ENCODE measurements around the gene SEPTIN1.
"Not testable (repeated sequence)": the region's sequence is repeated elsewhere in the genome, so short reads cannot be mapped to it uniquely, and the experiment has no call there.

Gene SEPTIN1

DNA sequence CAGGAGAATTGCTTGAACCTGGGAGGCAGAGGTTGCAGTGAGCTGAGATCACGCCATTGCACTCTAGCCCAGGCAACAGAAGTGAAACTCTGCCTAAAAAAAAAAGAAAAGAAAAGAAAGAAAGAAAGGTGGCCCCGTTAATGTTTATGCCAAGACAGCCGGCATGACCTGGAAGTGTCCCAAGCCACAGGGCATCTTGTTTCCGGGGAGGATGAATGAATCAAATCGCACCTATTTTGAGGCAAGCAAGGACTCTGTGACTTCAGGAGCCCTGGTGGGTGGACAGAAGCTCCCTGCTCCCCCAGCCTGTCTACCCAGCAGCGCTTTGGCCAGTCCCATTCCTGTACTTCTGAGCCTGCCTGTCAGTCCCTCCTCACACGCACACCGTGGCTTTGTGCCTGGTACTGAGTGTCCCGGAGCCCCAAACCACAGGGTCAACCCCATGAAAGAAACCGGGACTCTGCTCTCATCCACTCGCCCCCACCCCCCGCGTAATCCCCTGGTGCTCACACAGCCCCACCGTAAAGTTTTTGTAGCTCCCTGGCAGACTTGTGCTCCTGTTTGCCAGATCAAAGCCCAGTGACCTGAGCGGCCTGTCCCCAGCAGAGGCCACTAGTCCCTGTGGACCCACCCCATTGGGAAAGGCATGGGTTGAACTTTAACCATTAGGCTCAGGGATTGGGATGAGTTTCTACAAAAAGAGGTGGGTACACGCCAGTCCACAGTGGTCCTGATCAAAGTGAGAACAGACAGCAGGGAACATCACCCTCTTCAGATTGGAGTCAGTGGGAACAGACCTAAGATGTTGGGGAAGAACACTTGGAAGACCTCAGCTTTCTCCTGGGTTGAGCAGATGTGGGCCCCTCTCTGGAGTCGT is 46.5 kb downstream of the SEPTIN1 start:
- CTCF ChIA-PET: interaction anchor here (1.0 to 1.7 kb wide), 6 partner anchors 13 to 323 kb away, joined by 3 to 5 read pairs (median 3); no protein-coding TSS in a partner anchor
- TF ChIP-seq, protein P1, sequence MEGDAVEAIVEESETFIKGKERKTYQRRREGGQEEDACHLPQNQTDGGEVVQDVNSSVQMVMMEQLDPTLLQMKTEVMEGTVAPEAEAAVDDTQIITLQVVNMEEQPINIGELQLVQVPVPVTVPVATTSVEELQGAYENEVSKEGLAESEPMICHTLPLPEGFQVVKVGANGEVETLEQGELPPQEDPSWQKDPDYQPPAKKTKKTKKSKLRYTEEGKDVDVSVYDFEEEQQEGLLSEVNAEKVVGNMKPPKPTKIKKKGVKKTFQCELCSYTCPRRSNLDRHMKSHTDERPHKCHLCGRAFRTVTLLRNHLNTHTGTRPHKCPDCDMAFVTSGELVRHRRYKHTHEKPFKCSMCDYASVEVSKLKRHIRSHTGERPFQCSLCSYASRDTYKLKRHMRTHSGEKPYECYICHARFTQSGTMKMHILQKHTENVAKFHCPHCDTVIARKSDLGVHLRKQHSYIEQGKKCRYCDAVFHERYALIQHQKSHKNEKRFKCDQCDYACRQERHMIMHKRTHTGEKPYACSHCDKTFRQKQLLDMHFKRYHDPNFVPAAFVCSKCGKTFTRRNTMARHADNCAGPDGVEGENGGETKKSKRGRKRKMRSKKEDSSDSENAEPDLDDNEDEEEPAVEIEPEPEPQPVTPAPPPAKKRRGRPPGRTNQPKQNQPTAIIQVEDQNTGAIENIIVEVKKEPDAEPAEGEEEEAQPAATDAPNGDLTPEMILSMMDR (IDR thresholded peaks at IDR 0.05; ENCODE audit: control extremely low read depth, extremely low read depth, low read depth, missing control alignments): no peak
- no peak for DNase-seq (ENCODE audit: extremely low spot score)
- POLR2A ChIA-PET: interaction anchor here (0.5 kb wide), 1 partner anchor 261 kb away, joined by 4 read pairs; no protein-coding TSS in a partner anchor

GRCh38 chr16:30335028-30335597 is 47.2 kb downstream of the SEPTIN1 start:
- POLR2A ChIA-PET: not testable (repeated sequence)
- CTCF ChIA-PET: interaction anchor here (1.0 to 1.7 kb wide), 6 partner anchors 14 to 324 kb away, joined by 3 to 5 read pairs (median 3); no protein-coding TSS in a partner anchor
- peak; percentile 65 for DNase-seq (ENCODE audit: extremely low spot score)

DNA sequence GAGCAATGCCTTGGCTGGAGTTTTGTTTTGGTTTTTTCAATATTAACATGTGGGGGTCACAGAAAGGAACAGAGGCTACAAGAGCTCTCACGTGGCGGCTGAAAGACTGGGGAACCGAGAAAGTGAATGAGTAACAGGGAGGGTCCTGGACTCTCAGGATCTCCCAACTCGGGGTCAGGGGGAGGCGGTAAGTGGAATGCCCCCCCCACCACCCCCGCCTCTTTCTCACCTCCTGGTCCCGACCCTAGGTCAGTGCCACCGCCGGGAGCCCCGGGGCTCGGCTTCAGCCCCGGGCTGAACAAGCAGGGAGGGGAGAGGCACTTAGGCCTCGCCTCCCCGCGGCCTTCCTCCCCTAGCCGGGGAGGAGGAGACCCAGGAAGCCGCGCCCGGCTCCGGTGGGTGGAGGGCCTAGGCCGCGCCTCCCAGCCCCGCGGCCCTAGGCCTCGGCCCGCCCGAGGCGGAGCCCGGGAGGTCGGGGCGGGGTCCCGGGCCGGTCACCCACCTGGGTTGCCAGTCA is 47.8 kb downstream of the SEPTIN1 start:
- POLR2A ChIA-PET: not testable (repeated sequence)
- CTCF ChIA-PET: interaction anchor here (1.1 to 1.5 kb wide), 3 partner anchors 75 to 324 kb away, joined by 3 to 5 read pairs (median 5); no protein-coding TSS in a partner anchor
- peak; percentile 73 for DNase-seq (ENCODE audit: extremely low spot score)
